ENCODE results near the gene AQP12B. TPM values are rescaled to one million over a fixed set of nuclear protein-coding genes. Genes with fewer than 3 reads are reported as not detected.

Gene AQP12B
- polyA plus RNA-seq, 12 donors = 0.64 to 7.6 (median 1.2) TPM; not detected in 2

- DNase-seq = no peak
Observed at GRCh38 chr2:240718896-240719490, 36.3 kb upstream of the AQP12B start.

GRCh38 chr2:240717681-240718581, 35.2 kb upstream of the AQP12B start:
- DNase-seq = no peak

GRCh38 chr2:240717181-240717641, 34.5 kb upstream of the AQP12B start:
- DNase-seq = no peak

- no peak for DNase-seq
Observed at GRCh38 chr2:240716130-240716798, 33.6 kb upstream of the AQP12B start.

GRCh38 chr2:240714747-240715725, 32.4 kb upstream of the AQP12B start:
- DNase-seq = no peak

- no peak for DNase-seq
Observed at GRCh38 chr2:240713928-240714746, 31.5 kb upstream of the AQP12B start.

- DNase-seq = no peak
Observed at GRCh38 chr2:240713071-240713927, 30.6 kb upstream of the AQP12B start.

GRCh38 chr2:240712121-240712520, 29.4 kb upstream of the AQP12B start:
- no peak for DNase-seq

GRCh38 chr2:240711701-240712100, 29.0 kb upstream of the AQP12B start:
- DNase-seq = no peak

- no peak for DNase-seq
Observed at GRCh38 chr2:240711296-240711695, 28.6 kb upstream of the AQP12B start.

GRCh38 chr2:240708457-240708856, 25.8 kb upstream of the AQP12B start:
- DNase-seq = no peak

- no peak for DNase-seq
Observed at GRCh38 chr2:240707821-240708220, 25.1 kb upstream of the AQP12B start.

GRCh38 chr2:240707043-240707756, 24.5 kb upstream of the AQP12B start:
- no peak for DNase-seq

- no peak for DNase-seq
Observed at GRCh38 chr2:240705204-240705791, 22.6 kb upstream of the AQP12B start.

- DNase-seq = no peak
Observed at GRCh38 chr2:240704651-240705050, 22.0 kb upstream of the AQP12B start.

- DNase-seq = no peak
Observed at GRCh38 chr2:240703417-240704341, 21.0 kb upstream of the AQP12B start.

GRCh38 chr2:240702640-240703011, 19.9 kb upstream of the AQP12B start:
- no peak for DNase-seq
